ENCODE data around the gene ZNF184.

ZNF184 gene

GRCh38 chr6:27512525-27512924, 39.6 kb upstream of the ZNF184 start:
- H3K4me3 ChIP-seq (ENCODE audit: low read depth, low read length) = no peak overlapping the region
- H3K9me3 ChIP-seq = no peaks in the 10 kb centered on the region
- H3K36me3 ChIP-seq = no peaks in the 10 kb centered on the region
- H3K27me3 ChIP-seq = peaks cover 58% of the 10 kb centered on the region
- no peaks in the 10 kb centered on the region for H3K4me1 ChIP-seq
- DNase-seq = no peak
- no peak for TF ChIP-seq CTCF (IDR thresholded peaks at IDR 0.05; ENCODE audit: low read depth, low read length)

- no peaks in the 10 kb centered on the region for H3K36me3 ChIP-seq
- peaks cover 11% of the 10 kb centered on the region for H3K27me3 ChIP-seq
- TF ChIP-seq CTCF (IDR thresholded peaks at IDR 0.05; ENCODE audit: low read depth, low read length) = no peak
- H3K4me3 ChIP-seq (ENCODE audit: low read depth, low read length) = no peak overlapping the region
- DNase-seq = no peak
- no peaks in the 10 kb centered on the region for H3K9me3 ChIP-seq
- H3K4me1 ChIP-seq = peaks cover 5% of the 10 kb centered on the region; the same call in 1 of the 2 replicates
These were observed 34.4 kb upstream of the ZNF184 start for GRCh38 chr6:27507041-27507956.

- peaks cover 10% of the 10 kb centered on the region for H3K27me3 ChIP-seq
- H3K36me3 ChIP-seq = no peaks in the 10 kb centered on the region
- H3K9me3 ChIP-seq = no peaks in the 10 kb centered on the region
- DNase-seq = peak; percentile 73
- H3K4me1 ChIP-seq = peaks cover 5% of the 10 kb centered on the region
- TF ChIP-seq CTCF (IDR thresholded peaks at IDR 0.05; ENCODE audit: low read depth, low read length) = no peak
- H3K4me3 ChIP-seq (ENCODE audit: low read depth, low read length) = no peak overlapping the region
These were observed 32.5 kb upstream of the ZNF184 start for GRCh38 chr6:27505209-27506027.

GRCh38 chr6:27503436-27504030, 30.6 kb upstream of the ZNF184 start:
- Histone ChIP-seq H3K4me1 (peaks cover 5% of the 10 kb centered on the region), H3K27me3 (peaks cover 5% of the 10 kb centered on the region), H3K36me3 (no peaks in the 10 kb centered on the region), H3K4me3 (ENCODE audit: low read depth, low read length) (peak overlapping the region; percentile 67), H3K9me3 (no peaks in the 10 kb centered on the region)
- DNase-seq = peak; percentile 71
- no peak for TF ChIP-seq CTCF (IDR thresholded peaks at IDR 0.05; ENCODE audit: low read depth, low read length)

GRCh38 chr6:27502508-27503435, 29.9 kb upstream of the ZNF184 start:
- Histone ChIP-seq H3K9me3 (no peaks in the 10 kb centered on the region), H3K4me3 (ENCODE audit: low read depth, low read length) (peak overlapping the region; percentile 67), H3K4me1 (peaks cover 5% of the 10 kb centered on the region), H3K36me3 (no peaks in the 10 kb centered on the region), H3K27me3 (peaks cover 5% of the 10 kb centered on the region)
- no peak for TF ChIP-seq CTCF (IDR thresholded peaks at IDR 0.05; ENCODE audit: low read depth, low read length)
- peak; percentile 71 for DNase-seq

Data from BE2C (cell line).